ENCODE results near the gene JRKL.

JRKL gene

DNA sequence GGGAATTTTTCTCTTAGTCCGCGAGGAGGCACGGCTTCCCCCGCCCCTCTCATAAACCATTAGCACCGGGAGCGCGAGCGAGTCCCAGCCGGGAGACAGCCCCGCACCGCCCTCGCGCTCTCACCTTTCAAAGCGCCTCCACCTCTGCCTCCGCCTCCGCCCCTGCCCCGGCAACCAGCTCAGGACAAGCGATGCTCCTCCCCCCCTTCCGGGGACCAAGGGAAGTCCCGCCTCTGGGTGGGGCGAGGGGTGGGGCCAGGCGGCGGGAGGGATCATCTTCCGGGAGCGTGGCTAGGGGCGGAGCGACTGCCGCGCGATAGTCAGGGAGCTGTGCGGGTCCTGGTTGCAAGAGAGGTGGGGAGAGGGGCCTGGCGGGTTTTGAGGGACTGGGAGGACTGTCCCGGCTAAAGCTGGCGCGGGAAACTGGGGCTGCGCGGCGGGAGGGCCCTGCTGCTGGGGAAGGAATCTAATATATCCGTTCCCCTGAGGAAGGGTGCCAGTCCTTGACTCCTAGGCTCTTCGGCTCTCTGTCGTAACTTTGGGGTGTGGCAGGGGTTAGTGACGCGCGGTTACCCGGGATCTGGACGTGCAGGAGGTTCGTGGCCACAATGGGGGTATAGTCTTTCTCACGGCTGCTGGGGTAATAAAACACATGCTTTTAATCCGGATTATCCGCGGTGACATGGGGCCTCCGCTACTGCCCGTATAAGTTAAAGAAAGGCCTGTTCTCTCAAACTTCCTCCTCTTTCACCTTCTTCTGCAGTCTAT is at the start of gene JRKL, which contains the start of gene CCDC82:
TSS of gene JRKL (plus strand) at position 294 of the 768 bp plus-strand sequence. CDS start 637 bp downstream, outside the sequence.
TSS of gene CCDC82 (minus strand) at position 193 of the 768 bp plus-strand sequence. CDS start 5,165 bp downstream, outside the sequence.
- peak; percentile 99 for DNase-seq (ENCODE audit: low spot score)
- TF ChIP-seq, protein P1, sequence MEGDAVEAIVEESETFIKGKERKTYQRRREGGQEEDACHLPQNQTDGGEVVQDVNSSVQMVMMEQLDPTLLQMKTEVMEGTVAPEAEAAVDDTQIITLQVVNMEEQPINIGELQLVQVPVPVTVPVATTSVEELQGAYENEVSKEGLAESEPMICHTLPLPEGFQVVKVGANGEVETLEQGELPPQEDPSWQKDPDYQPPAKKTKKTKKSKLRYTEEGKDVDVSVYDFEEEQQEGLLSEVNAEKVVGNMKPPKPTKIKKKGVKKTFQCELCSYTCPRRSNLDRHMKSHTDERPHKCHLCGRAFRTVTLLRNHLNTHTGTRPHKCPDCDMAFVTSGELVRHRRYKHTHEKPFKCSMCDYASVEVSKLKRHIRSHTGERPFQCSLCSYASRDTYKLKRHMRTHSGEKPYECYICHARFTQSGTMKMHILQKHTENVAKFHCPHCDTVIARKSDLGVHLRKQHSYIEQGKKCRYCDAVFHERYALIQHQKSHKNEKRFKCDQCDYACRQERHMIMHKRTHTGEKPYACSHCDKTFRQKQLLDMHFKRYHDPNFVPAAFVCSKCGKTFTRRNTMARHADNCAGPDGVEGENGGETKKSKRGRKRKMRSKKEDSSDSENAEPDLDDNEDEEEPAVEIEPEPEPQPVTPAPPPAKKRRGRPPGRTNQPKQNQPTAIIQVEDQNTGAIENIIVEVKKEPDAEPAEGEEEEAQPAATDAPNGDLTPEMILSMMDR (IDR thresholded peaks at IDR 0.05; ENCODE audit: borderline replicate concordance, control extremely low read depth, extremely low read depth, insufficient read depth, missing control alignments): no peak
- in situ Hi-C loops (cut with MboI; ENCODE audit: low sequenced_read_pairs, unreplicated experiment): no loop called here

DNA sequence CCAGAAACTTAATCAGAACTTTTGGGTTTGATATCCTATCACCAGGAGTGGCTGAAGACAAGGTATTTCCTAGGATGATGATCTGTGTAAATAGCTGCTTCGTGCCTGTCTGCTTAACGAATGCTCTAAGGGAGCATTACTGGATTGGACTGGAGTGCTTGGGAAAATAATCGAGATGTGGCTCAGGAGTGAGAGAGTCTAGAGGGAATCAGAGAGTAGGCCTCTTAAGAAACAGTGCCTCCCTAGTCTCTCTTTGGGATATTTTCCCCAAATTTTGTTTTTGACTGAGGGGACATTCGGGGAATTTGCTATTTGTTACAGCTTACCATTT is 49.3 kb upstream of the JRKL start:
- TF ChIP-seq, protein P1 (IDR thresholded peaks at IDR 0.05; ENCODE audit: borderline replicate concordance, control extremely low read depth, extremely low read depth, insufficient read depth, missing control alignments): no peak
- in situ Hi-C loops (cut with MboI; ENCODE audit: low sequenced_read_pairs, unreplicated experiment): no loop called here
- no peak for DNase-seq (ENCODE audit: low spot score)

DNA sequence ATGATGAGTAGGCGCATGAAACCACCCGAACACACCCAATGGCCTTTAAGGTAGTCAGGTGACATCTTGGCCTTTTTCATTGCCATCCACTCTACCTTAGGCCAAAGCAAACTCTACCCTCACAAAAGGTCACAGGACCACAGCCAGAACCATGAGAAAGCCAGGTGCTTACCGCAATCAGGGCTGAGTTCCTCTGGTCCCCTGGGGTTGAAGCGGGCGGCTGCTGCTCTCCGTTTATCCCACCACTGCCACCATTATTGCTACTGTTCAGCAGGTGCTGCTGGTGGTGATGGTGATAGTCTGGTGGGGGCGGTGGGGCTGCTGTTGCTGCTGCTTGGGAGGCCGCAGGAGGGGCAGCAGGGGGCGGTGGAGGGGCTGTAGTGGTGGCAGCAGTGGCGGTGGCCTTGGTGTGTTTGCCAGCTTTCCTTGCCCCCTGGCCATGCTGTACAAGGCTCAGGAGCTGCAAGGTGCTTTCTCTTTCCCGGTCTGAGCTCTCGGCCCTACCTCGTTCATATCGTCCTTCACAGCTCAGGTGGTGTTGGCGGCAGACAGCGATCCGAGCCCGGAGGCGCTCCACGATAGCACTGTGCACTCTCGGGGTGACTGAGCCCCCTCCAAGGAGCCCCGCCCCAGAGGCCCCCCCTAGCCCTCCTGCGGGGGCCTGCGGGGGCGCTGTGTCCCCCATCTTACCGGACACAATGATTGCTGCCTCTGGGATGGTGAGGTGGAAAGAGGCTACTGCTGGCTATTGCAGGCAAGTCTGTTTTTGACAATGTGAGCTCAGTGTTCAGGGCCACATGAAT is 48.4 kb upstream of the JRKL start:
- TF ChIP-seq, protein P1 (IDR thresholded peaks at IDR 0.05; ENCODE audit: borderline replicate concordance, control extremely low read depth, extremely low read depth, insufficient read depth, missing control alignments): no peak
- in situ Hi-C loops (cut with MboI; ENCODE audit: low sequenced_read_pairs, unreplicated experiment): no loop called here
- DNase-seq (ENCODE audit: low spot score): peak; percentile 72

DNA sequence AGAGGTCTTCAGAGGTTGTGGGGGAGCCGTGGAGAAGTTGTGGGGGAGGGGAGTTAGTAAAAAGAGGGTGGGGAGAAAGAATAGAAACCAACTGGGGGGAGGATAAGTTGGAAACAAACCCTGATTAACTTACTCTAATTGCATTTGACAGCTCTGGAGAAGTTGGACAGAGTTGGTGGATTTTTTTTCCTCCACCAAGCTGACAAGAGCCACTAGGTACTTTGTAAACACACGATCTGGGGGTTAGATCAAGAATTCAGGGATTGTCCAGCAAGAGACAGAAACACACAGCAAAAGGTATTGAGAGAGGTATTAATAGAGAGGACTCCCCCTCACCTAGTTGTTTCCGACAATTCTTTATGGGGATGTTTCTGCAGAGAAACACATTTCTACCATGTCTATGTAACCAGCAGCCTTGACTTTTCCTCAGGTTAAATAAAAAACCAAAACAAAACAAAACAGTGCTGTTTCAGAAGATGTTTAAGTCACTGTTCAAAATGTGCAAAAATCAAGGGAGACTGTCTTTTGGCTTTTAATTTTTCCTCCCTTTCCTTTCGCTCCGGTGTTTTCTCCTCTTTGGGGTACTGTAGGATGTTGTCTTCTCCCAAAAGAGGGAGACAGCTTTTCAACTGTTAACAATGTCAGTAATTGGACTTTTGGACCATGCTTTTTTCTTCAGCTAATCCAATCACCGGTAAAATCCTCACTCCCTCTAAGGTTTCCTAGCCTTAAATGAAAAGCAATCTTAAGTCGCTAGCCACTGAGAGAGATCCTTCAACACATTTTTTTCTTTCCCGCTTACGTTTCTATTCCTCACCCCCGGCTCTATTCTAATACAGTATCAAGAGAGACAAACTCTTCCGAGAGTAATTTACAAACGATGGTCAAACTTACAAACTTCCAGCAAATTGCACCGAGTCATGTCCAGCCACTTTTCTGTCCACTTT is 47.5 kb upstream of the JRKL start:
- DNase-seq (ENCODE audit: low spot score): peak; percentile 29
- TF ChIP-seq, protein P1 (IDR thresholded peaks at IDR 0.05; ENCODE audit: borderline replicate concordance, control extremely low read depth, extremely low read depth, insufficient read depth, missing control alignments): no peak
- in situ Hi-C loops (cut with MboI; ENCODE audit: low sequenced_read_pairs, unreplicated experiment): no loop called here

DNA sequence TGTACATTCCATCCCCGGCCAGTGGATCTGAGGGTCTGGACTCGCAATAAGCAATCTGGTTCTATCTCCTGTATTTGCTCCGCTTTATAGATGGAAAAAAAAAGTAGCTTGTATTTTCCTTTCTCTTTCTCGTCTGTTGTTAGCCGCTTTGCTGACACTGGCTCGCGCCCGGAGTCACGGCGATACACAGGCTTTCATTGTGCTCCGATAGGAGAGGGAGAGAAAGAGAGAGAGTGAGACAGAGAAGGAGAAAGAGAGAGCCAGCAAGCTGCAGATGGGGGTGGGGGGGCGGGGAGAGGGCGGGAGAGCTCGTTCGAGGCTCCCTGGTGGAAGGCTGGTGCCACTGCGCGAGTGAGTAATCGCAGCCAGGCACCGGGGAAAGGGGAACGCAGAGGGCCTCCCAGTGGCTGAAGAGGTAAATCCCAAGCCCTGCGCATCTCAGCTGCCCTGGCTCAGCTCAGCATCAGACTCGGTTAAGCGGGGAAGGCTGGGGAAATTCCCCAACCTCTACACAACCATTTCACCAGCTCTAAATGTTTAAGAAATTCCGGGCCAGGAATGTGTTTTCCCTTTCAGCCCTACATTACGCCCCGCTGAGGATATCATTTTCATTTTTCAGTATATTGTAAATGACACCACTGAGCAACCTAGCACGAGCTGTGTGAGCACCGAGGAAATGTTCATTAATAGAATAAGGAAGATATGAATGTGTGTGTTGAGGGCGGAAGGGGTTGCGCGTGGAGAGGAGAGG is 46.7 kb upstream of the JRKL start, which contains the start of gene MAML2:
TSS of gene MAML2 (minus strand) at position 235 of the 751 bp plus-strand sequence. CDS start 1,300 bp downstream, outside the sequence.
- in situ Hi-C loops (cut with MboI; ENCODE audit: low sequenced_read_pairs, unreplicated experiment): no loop called here
- peak; percentile 91 for DNase-seq (ENCODE audit: low spot score)
- TF ChIP-seq, protein P1 (IDR thresholded peaks at IDR 0.05; ENCODE audit: borderline replicate concordance, control extremely low read depth, extremely low read depth, insufficient read depth, missing control alignments): peak; percentile 89
